Measurements from ENCODE around the gene ADTRP. TPM values are rescaled to one million over a fixed set of nuclear protein-coding genes. Genes with fewer than 3 reads are reported as not detected.

Gene ADTRP
- total and polyA plus RNA-seq, 12 donors = 0.20 to 1.1 (median 0.35) TPM; not detected in 5

GRCh38 chr6:11750682-11751081, 27.9 kb downstream of the ADTRP start:
- Histone ChIP-seq H3K9me3 (replicated peaks in 1 of 3) (no peaks in the 10 kb centered on the region), H3K27me3 (no peaks in the 10 kb centered on the region), H3K27ac (no peak overlapping the region), H3K4me1 (replicated peaks in 1 of 2) (no peaks in the 10 kb centered on the region), H3K4me3 (no peak overlapping the region), H3K36me3 (replicated peaks in 1 of 2) (no peaks in the 10 kb centered on the region)
- WGBS, 4 donors = 59 to 75% (median 61%) methylated on average over 7 of the region's 7 CpGs
- no peak for DNase-seq
- TF ChIP-seq CTCF (IDR thresholded peaks at IDR 0.05) (no peak), POLR2A (IDR thresholded peaks at IDR 0.05) (no peak)
- intact Hi-C loops (cut with DNase I) = no loop called here

GRCh38 chr6:11748591-11749210, 29.9 kb downstream of the ADTRP start:
- 71 to 87% (median 83%) methylated on average over 7 of the region's 7 CpGs for WGBS, 4 donors
- TF ChIP-seq CTCF (IDR thresholded peaks at IDR 0.05) (no peak), POLR2A (IDR thresholded peaks at IDR 0.05) (no peak)
- H3K27ac ChIP-seq = no peak overlapping the region
- no peaks in the 10 kb centered on the region for H3K27me3 ChIP-seq
- H3K9me3 ChIP-seq (replicated peaks in 1 of 3) = no peaks in the 10 kb centered on the region
- no peaks in the 10 kb centered on the region for H3K36me3 ChIP-seq (replicated peaks in 1 of 2)
- H3K4me3 ChIP-seq = no peak overlapping the region
- H3K4me1 ChIP-seq (replicated peaks in 1 of 2) = no peaks in the 10 kb centered on the region
- DNase-seq = no peak
- intact Hi-C loops (cut with DNase I) = no loop called here

GRCh38 chr6:11747021-11747420, 31.6 kb downstream of the ADTRP start:
- WGBS, 4 donors = 83 to 94% (median 88%) methylated on average over 3 of the region's 3 CpGs
- Histone ChIP-seq H3K4me3 (no peak overlapping the region), H3K9me3 (replicated peaks in 1 of 3) (no peaks in the 10 kb centered on the region), H3K27me3 (no peaks in the 10 kb centered on the region), H3K4me1 (replicated peaks in 1 of 2) (no peaks in the 10 kb centered on the region), H3K27ac (no peak overlapping the region), H3K36me3 (replicated peaks in 1 of 2) (no peaks in the 10 kb centered on the region)
- intact Hi-C loops (cut with DNase I) = no loop called here
- TF ChIP-seq CTCF (IDR thresholded peaks at IDR 0.05) (no peak), POLR2A (IDR thresholded peaks at IDR 0.05) (no peak)
- no peak for DNase-seq

GRCh38 chr6:11744753-11745152, 33.9 kb downstream of the ADTRP start:
- 45 to 63% (median 56%) methylated on average over 3 of the region's 3 CpGs for WGBS, 4 donors
- no peaks in the 10 kb centered on the region for H3K4me1 ChIP-seq (replicated peaks in 1 of 2)
- TF ChIP-seq POLR2A (IDR thresholded peaks at IDR 0.05) = no peak
- TF ChIP-seq CTCF (IDR thresholded peaks at IDR 0.05) = no peak
- no peaks in the 10 kb centered on the region for H3K36me3 ChIP-seq (replicated peaks in 1 of 2)
- H3K9me3 ChIP-seq (replicated peaks in 1 of 3) = no peaks in the 10 kb centered on the region
- intact Hi-C loops (cut with DNase I) = no loop called here
- H3K27ac ChIP-seq = peak overlapping the region in 2 of 5 donors; percentile 13 to 65
- no peaks in the 10 kb centered on the region for H3K27me3 ChIP-seq
- no peak overlapping the region for H3K4me3 ChIP-seq
- peak; percentile 51 to 84 (median 68) for DNase-seq
